Keratinocyte (primary cell): Measurements from ENCODE around the gene DGKH. TPM values are rescaled to one million over a fixed set of nuclear protein-coding genes. Genes with fewer than 3 reads are reported as not detected.

Experiments used
- DNase-seq: peaks from one replicate; pipeline ENCODE4 v3.0.0-alpha.2; 2011; ENCODE audit warnings: low read depth, missing footprints, low spot score
- FAIRE-seq: peaks from 2 replicates; lab custom pipeline; 2011; peaks lifted over from hg19 to GRCh38; lab: Jason Lieb, UNC
- H2AFZ ChIP-seq: 2 replicates; pipeline ENCODE4 v1.6.0; 2012; ENCODE audit warnings: low read length, control low read depth, inconsistent platforms; ENCODE audit not compliant: control insufficient read depth
- H3K27ac ChIP-seq: 2 replicates; pipeline ENCODE4 v1.5.1; 2011; ENCODE audit warnings: low read length; ENCODE audit not compliant: control insufficient read depth, insufficient read depth
- H3K27me3 ChIP-seq: 3 replicates; pipeline ENCODE4 v1.6.0; 2011; ENCODE audit warnings: low read length; ENCODE audit not compliant: control insufficient read depth, insufficient read depth; ENCODE audit errors: extremely low read depth
- H3K36me3 ChIP-seq, 2 experiments: 2 replicates in 1 of 2; 3 replicates in 1 of 2; pipeline ENCODE4 v1.5.1; 2011; ENCODE audit warnings: low read length in 2 of 2, mild to moderate bottlenecking in 1 of 2; ENCODE audit not compliant: control insufficient read depth in 2 of 2, insufficient read depth in 2 of 2; ENCODE audit errors: extremely low read depth in 1 of 2
- H3K4me1 ChIP-seq: 3 replicates; pipeline ENCODE4 v1.5.1; 2011; ENCODE audit warnings: low read length; ENCODE audit not compliant: control insufficient read depth, insufficient read depth; ENCODE audit errors: extremely low read depth
- H3K4me2 ChIP-seq: 3 replicates; pipeline ENCODE4 v1.6.0; 2011; ENCODE audit warnings: low read depth, low read length; ENCODE audit not compliant: control insufficient read depth, insufficient read depth; ENCODE audit errors: extremely low read depth
- H3K4me3 ChIP-seq, 3 experiments: fragments of 200-600 bp in 1 of 3; sonication (generic) in 1 of 3; 2 replicates in 2 of 3; 3 replicates in 1 of 3; pipeline ENCODE4 v1.5.1; 2011 to 2016; ENCODE audit warnings: low read length in 3 of 3, mild to moderate bottlenecking in 3 of 3, control low read depth in 2 of 3, inconsistent platforms in 1 of 3, low read depth in 1 of 3, mixed read lengths in 1 of 3, mixed run types in 1 of 3, moderate library complexity in 1 of 3; ENCODE audit not compliant: control insufficient read depth in 2 of 3, insufficient read depth in 2 of 3; ENCODE audit errors: extremely low read depth in 1 of 3
- H3K79me2 ChIP-seq: 2 replicates; pipeline ENCODE4 v1.6.0; 2012; ENCODE audit warnings: low read length; ENCODE audit not compliant: control insufficient read depth, insufficient read depth
- H3K9ac ChIP-seq: 3 replicates; pipeline ENCODE4 v1.6.0; 2011; ENCODE audit warnings: low read length; ENCODE audit not compliant: control insufficient read depth, insufficient read depth; ENCODE audit errors: extremely low read depth
- H3K9me1 ChIP-seq: 3 replicates; pipeline ENCODE4 v1.6.0; 2011; ENCODE audit warnings: low read length; ENCODE audit not compliant: control insufficient read depth, insufficient read depth; ENCODE audit errors: extremely low read depth
- H3K9me3 ChIP-seq: 2 replicates; pipeline ENCODE4 v1.5.1; 2012; ENCODE audit warnings: low read depth, low read length; ENCODE audit not compliant: control insufficient read depth
- H4K20me1 ChIP-seq: 3 replicates; pipeline ENCODE4 v1.6.0; 2011; ENCODE audit warnings: low read length; ENCODE audit not compliant: control insufficient read depth, insufficient read depth; ENCODE audit errors: extremely low read depth
- CTCF ChIP-seq, 3 experiments: IDR thresholded peaks in 1 of 3; conservative IDR thresholded peaks in 1 of 3; optimal IDR thresholded peaks in 1 of 3; 2 replicates in 2 of 3; 3 replicates in 1 of 3; pipeline versions ENCODE3 to v1.5.1; 2011; ENCODE audit warnings: low read length in 3 of 3, mild to moderate bottlenecking in 3 of 3, moderate library complexity in 2 of 3, control low read depth in 1 of 3, inconsistent platforms in 1 of 3; ENCODE audit not compliant: insufficient read depth in 2 of 3; ENCODE audit errors: extremely low read depth in 1 of 3
- EZH2 ChIP-seq: IDR thresholded peaks from one replicate; pipeline ENCODE4 v1.6.1; 2012; ENCODE audit warnings: inconsistent platforms, mild to moderate bottlenecking, low read length, moderate library complexity
- dilution Hi-C: fragments of 300-500 bp; cut with MboI; formaldehyde crosslinking; loops from one replicate; pipeline ENCODE4 v1.7.0; 2020; ENCODE audit warnings: low sequenced_read_pairs; ENCODE audit not compliant: extremely low pct_ligation_motif_present
- polyA plus RNA-seq, 5 experiments: library from polyadenylated mRNA; depleted of rRNA in 3 of 5; stranded (reverse) in 3 of 5; stranded (forward) in 1 of 5; unstranded in 1 of 5; fragments of >200 nt; gene quantifications; 1 replicate in 1 of 5; 2 replicates in 3 of 5; 3 replicates in 1 of 5; pipeline versions ENCODE4 v1.2.1 to v1.2.3, GENCODE V29; 2011 to 2012; ENCODE audit warnings: missing spikeins in 2 of 5, low read depth in 1 of 5, low replicate concordance in 1 of 5

Gene DGKH
- polyA plus RNA-seq, 1 donor (not counting 4 experiments of a cell fraction or from before 2014, with no cell fraction given) = 12.8 TPM

GRCh38 chr13:42084722-42085121, 36.3 kb downstream of the DGKH start:
- no peaks in the 10 kb centered on the region for H3K4me1 ChIP-seq
- no peak for FAIRE-seq
- H3K9me1 ChIP-seq = no peaks in the 10 kb centered on the region

GRCh38 chr13:42086582-42086981, 38.1 kb downstream of the DGKH start:
- Histone ChIP-seq H3K27ac (no peak overlapping the region), H3K36me3 (peaks cover 0 to 3% of the 10 kb centered on the region in 2 experiments), H3K79me2 (peaks cover 13% of the 10 kb centered on the region), H3K9ac (no peak overlapping the region), H3K4me3 (no peak overlapping the region), H3K9me1 (no peaks in the 10 kb centered on the region), H2AFZ (no peak overlapping the region), H3K4me2 (no peak overlapping the region), H3K27me3 (no peaks in the 10 kb centered on the region), H3K4me1 (no peaks in the 10 kb centered on the region), H3K9me3 (no peaks in the 10 kb centered on the region), H4K20me1 (peaks cover 2% of the 10 kb centered on the region)
- dilution Hi-C loops = no loop called here
- FAIRE-seq = no peak
- TF ChIP-seq CTCF (optimal IDR thresholded peaks at IDR 0.05 in 1 of 3, IDR thresholded peaks at IDR 0.05 in 1 of 3, conservative IDR thresholded peaks at IDR 0.05 in 1 of 3; ENCODE audit: extremely low read depth in 1 of 3, insufficient read depth in 2 of 3, low read length in 3 of 3) = no peak
- DNase-seq = no peak

More at GRCh38 chr13:42084722-42085121, 36.3 kb downstream of the DGKH start:
- H3K4me2 ChIP-seq = no peak overlapping the region
- no peak for DNase-seq
- H3K9ac ChIP-seq = no peak overlapping the region
- H2AFZ ChIP-seq = no peak overlapping the region
- TF ChIP-seq CTCF (optimal IDR thresholded peaks at IDR 0.05 in 1 of 3, IDR thresholded peaks at IDR 0.05 in 1 of 3, conservative IDR thresholded peaks at IDR 0.05 in 1 of 3; ENCODE audit: extremely low read depth in 1 of 3, insufficient read depth in 2 of 3, low read length in 3 of 3) (no peak), EZH2 (no peak)
- peaks cover 14% of the 10 kb centered on the region for H3K79me2 ChIP-seq
- H3K27ac ChIP-seq = no peak overlapping the region
- H3K27me3 ChIP-seq = no peaks in the 10 kb centered on the region
- H3K4me3 ChIP-seq = no peak overlapping the region
- dilution Hi-C loops = no loop called here
- H3K9me3 ChIP-seq = no peaks in the 10 kb centered on the region
- H4K20me1 ChIP-seq = peaks cover 2% of the 10 kb centered on the region
- H3K36me3 ChIP-seq = no peaks in the 10 kb centered on the region
